ENCODE results near the gene ABLIM2. TPM values are rescaled to one million over a fixed set of nuclear protein-coding genes. Genes with fewer than 3 reads are reported as not detected.

ABLIM2 gene
- total and polyA plus RNA-seq, 10 of the 15 experiments (the other 5 are each of a cell fraction or from before 2014, with no cell fraction given) = 0.03 to 0.15 (median 0.05) TPM; not detected in 7

DNA sequence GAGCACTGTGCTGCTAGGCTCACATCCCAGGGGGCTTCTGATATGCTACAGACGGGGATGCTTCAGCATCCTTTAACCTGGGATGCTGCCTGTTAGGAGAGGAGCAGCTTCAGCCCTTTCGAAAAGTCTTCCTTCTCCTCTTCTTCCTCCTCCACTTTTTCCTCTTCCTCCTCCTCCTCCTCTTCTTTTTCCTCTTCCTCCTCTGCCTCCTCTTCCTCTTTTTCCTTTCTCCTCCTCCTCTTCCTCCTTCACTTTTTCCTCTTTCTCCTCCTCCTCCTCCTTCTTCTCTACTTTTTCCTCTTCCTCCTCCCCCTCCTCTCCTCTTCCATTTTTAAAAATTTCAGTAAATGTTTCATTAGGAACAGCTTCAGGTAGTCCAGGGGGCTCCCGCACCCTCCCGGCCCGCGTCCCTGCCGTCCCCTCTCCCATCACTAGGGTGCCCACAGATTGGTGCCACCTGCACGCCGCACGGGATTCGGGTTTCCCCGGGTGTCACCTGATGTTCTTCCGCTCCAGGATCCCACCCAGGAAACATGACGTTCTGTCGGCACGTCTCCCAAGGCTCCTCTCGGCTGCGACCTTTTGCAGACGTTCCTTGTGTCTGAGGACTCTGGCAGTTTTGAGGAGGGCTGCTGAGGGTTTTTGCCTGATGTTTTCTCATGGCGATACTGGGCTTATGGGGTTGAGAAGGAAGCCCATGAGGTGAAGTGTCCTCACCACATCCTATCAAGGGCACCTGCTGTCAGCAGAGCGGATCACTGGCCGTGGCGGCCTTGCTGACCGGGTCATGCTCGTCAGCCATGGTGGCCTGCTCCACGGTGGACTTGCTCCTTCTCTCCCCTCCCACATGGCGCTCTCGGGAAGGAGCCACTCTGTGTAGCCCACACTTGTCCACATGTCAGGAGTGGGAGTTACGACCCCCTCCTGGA lies 135.6 kb downstream of the ABLIM2 start (continued):
- TF ChIP-seq, protein P1, sequence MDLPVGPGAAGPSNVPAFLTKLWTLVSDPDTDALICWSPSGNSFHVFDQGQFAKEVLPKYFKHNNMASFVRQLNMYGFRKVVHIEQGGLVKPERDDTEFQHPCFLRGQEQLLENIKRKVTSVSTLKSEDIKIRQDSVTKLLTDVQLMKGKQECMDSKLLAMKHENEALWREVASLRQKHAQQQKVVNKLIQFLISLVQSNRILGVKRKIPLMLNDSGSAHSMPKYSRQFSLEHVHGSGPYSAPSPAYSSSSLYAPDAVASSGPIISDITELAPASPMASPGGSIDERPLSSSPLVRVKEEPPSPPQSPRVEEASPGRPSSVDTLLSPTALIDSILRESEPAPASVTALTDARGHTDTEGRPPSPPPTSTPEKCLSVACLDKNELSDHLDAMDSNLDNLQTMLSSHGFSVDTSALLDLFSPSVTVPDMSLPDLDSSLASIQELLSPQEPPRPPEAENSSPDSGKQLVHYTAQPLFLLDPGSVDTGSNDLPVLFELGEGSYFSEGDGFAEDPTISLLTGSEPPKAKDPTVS (IDR thresholded peaks at IDR 0.05; ENCODE audit: low read depth, low read length) = no peak
- no peak for TF ChIP-seq ZNF207 (IDR thresholded peaks at IDR 0.05; ENCODE audit: borderline replicate concordance)
- TF ChIP-seq YBX1 (IDR thresholded peaks at IDR 0.05) = no peak
- TF ChIP-seq NR2C1 (IDR thresholded peaks at IDR 0.05) = no peak

DNA sequence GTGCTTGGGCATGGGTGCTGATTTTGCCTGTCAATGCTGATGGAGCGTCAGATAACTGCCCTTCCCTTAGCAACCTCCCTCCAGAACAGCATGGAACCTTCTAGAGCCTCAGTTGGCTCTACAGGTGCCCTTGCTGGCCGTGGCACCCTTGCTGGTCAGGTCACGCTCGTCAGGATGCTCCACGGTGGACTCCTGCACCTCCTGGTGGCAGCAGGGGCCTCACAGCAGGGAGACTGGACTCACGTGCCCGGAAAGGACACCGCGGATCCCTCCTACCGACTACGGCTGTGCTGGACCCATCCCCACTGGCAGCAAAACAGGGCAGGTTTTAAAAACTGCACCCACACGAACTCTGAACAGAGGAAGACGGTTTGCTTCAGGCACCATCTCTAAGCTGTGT lies 136.8 kb downstream of the ABLIM2 start:
- ChIA-PET RAD21 (ENCODE audit: unreplicated experiment) (no interaction called here), CTCF (no interaction called here), POLR2A (no interaction called here), SMC1A (ENCODE audit: uncharacterized antibody, unreplicated experiment) (no interaction called here)
- no TSS peak for BruUV-seq (replicated peaks)
- no peaks in the 10 kb centered on the region for H3K9me3 ChIP-seq (replicated peaks; ENCODE audit: control insufficient read depth, insufficient read depth, low read length)
- intact Hi-C loops (cut with micrococcal nuclease; ENCODE audit: unreplicated experiment) (no loop called here), in situ Hi-C loops (cut with MboI) (no loop called here)
- no peak overlapping the region for H2AFZ ChIP-seq (ENCODE audit: control insufficient read depth, low read depth, low read length)
- ATAC-seq (no peak), DNase-seq (ENCODE audit: low read depth, low spot score) (no peak), FAIRE-seq (no peak)
- no peaks in the 10 kb centered on the region for H3K4me1 ChIP-seq (ENCODE audit: control insufficient read depth, insufficient read depth, low read length)
- H4K20me1 ChIP-seq (ENCODE audit: control insufficient read depth, insufficient read depth) = no peaks in the 10 kb centered on the region
- 43% methylated on average over 13 of the region's 13 CpGs for WGBS (ENCODE audit: insufficient coverage, insufficient replicate concordance, low lambda C conversion rate, missing lambda C conversion rate)
- no peak overlapping the region for H3K4me2 ChIP-seq (ENCODE audit: control insufficient read depth, insufficient read depth)
- no peaks in the 10 kb centered on the region for H3K27me3 ChIP-seq (replicated peaks in 1 of 2; ENCODE audit: control insufficient read depth in 2 of 2, insufficient read depth in 2 of 2, low read length in 1 of 2)
- H3K79me2 ChIP-seq (ENCODE audit: control insufficient read depth, insufficient read depth, low read length) = no peaks in the 10 kb centered on the region
- TF ChIP-seq, protein P2, sequence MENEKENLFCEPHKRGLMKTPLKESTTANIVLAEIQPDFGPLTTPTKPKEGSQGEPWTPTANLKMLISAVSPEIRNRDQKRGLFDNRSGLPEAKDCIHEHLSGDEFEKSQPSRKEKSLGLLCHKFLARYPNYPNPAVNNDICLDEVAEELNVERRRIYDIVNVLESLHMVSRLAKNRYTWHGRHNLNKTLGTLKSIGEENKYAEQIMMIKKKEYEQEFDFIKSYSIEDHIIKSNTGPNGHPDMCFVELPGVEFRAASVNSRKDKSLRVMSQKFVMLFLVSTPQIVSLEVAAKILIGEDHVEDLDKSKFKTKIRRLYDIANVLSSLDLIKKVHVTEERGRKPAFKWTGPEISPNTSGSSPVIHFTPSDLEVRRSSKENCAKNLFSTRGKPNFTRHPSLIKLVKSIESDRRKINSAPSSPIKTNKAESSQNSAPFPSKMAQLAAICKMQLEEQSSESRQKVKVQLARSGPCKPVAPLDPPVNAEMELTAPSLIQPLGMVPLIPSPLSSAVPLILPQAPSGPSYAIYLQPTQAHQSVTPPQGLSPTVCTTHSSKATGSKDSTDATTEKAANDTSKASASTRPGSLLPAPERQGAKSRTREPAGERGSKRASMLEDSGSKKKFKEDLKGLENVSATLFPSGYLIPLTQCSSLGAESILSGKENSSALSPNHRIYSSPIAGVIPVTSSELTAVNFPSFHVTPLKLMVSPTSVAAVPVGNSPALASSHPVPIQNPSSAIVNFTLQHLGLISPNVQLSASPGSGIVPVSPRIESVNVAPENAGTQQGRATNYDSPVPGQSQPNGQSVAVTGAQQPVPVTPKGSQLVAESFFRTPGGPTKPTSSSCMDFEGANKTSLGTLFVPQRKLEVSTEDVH (IDR thresholded peaks at IDR 0.05; ENCODE audit: low read depth, partially characterized antibody) = no peak
- TF ChIP-seq BHLHE40 (IDR thresholded peaks at IDR 0.05; ENCODE audit: borderline replicate concordance in 1 of 2, low read depth in 2 of 2, low read length in 1 of 2) = 0 out of 4 replicates have a peak, but pooled peaks of 1 of the 2 experiments have one; percentile 20
- H3K9ac ChIP-seq (ENCODE audit: control insufficient read depth, insufficient read depth, low read length) = no peak overlapping the region
- no peak overlapping the region for H3K4me3 ChIP-seq
- H3K36me3 ChIP-seq (ENCODE audit: control insufficient read depth in 2 of 2, insufficient read depth in 2 of 2, low read length in 1 of 2) = no peaks in the 10 kb centered on the region
- H3K27ac ChIP-seq (ENCODE audit: control insufficient read depth, insufficient read depth) = no peak overlapping the region
